Measurements from ENCODE around the gene TBCK.

DNA sequence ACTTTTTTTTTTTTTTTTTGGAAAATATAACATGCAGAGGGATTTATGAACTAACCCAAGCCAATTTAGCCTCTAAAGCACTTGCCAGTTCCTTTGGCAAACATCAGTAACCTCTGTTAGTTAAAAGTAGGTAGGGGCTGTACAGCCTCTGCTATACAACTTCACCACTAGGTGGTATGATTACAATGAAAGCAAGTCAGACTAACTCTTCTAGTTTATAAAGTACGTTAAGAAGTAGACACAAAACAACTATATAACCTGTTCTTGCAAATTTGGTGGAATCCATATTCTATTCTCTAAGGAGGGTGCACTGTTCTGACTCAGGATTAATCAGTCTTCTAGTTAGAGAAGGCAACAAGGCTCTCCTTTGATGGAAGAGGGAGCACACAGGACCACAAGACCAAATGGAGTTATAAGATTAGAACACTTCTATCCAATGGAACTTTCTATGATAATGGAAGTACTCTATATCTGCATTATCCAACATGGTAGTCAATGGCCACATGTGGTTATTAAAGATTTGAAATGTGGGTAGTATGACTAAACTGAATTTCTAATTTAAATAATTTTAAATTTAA is 13.1 kb upstream of the TBCK start:
- TF ChIP-seq, protein P1, sequence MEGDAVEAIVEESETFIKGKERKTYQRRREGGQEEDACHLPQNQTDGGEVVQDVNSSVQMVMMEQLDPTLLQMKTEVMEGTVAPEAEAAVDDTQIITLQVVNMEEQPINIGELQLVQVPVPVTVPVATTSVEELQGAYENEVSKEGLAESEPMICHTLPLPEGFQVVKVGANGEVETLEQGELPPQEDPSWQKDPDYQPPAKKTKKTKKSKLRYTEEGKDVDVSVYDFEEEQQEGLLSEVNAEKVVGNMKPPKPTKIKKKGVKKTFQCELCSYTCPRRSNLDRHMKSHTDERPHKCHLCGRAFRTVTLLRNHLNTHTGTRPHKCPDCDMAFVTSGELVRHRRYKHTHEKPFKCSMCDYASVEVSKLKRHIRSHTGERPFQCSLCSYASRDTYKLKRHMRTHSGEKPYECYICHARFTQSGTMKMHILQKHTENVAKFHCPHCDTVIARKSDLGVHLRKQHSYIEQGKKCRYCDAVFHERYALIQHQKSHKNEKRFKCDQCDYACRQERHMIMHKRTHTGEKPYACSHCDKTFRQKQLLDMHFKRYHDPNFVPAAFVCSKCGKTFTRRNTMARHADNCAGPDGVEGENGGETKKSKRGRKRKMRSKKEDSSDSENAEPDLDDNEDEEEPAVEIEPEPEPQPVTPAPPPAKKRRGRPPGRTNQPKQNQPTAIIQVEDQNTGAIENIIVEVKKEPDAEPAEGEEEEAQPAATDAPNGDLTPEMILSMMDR (IDR thresholded peaks at IDR 0.05 in 2 of 3, conservative IDR thresholded peaks at IDR 0.05 in 1 of 3; ENCODE audit: borderline replicate concordance in 1 of 3, insufficient read depth in 1 of 3, low read depth in 2 of 3, low read length in 2 of 3): peak; percentile 12 to 73 (median 71); a peak in 5 of 6 replicates
- peak; percentile 39 for TF ChIP-seq RAD21 (IDR thresholded peaks at IDR 0.05; ENCODE audit: low read depth)
- TF ChIP-seq POLR2AphosphoS5 (IDR thresholded peaks at IDR 0.05; ENCODE audit: low read depth, low read length): no peak
- TF ChIP-seq ELF1 (IDR thresholded peaks at IDR 0.05; ENCODE audit: borderline replicate concordance, low read depth): no peak
- TF ChIP-seq POLR2A (IDR thresholded peaks at IDR 0.05; ENCODE audit: borderline replicate concordance, extremely low read depth, insufficient read depth, insufficient read length): no peak
- no peak for TF ChIP-seq CEBPB (IDR thresholded peaks at IDR 0.05; ENCODE audit: low read depth)
- no peak for TF ChIP-seq ZNF274 (IDR thresholded peaks at IDR 0.05; ENCODE audit: low read depth, low read length)
- no peak for TF ChIP-seq SP1 (IDR thresholded peaks at IDR 0.05; ENCODE audit: low read depth)
- TF ChIP-seq EZH2phosphoT487 (IDR thresholded peaks at IDR 0.05; ENCODE audit: borderline replicate concordance): no peak
- TF ChIP-seq TCF7L2 (IDR thresholded peaks at IDR 0.05; ENCODE audit: borderline replicate concordance, extremely low read depth, insufficient read depth, insufficient read length): no peak
- TF ChIP-seq, protein P2, sequence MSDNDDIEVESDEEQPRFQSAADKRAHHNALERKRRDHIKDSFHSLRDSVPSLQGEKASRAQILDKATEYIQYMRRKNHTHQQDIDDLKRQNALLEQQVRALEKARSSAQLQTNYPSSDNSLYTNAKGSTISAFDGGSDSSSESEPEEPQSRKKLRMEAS (IDR thresholded peaks at IDR 0.05): no peak
- TF ChIP-seq EZH2 (IDR thresholded peaks at IDR 0.05): no peak
- no peak for TF ChIP-seq SRF (IDR thresholded peaks at IDR 0.05; ENCODE audit: low read depth)
- TF ChIP-seq, protein P3, sequence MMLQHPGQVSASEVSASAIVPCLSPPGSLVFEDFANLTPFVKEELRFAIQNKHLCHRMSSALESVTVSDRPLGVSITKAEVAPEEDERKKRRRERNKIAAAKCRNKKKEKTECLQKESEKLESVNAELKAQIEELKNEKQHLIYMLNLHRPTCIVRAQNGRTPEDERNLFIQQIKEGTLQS (IDR thresholded peaks at IDR 0.05): no peak
